NCI-H526 (cell line): ENCODE measurements around the gene SGIP1.
"Not testable (repeated sequence)": the region's sequence is repeated elsewhere in the genome, so short reads cannot be mapped to it uniquely, and the experiment has no call there.

Experiments used
- DNase-seq, 2 experiments: peaks; one replicate each; lab custom pipeline; 2025; lab: John Stamatoyannopoulos, UW

The SGIP1 gene

DNA sequence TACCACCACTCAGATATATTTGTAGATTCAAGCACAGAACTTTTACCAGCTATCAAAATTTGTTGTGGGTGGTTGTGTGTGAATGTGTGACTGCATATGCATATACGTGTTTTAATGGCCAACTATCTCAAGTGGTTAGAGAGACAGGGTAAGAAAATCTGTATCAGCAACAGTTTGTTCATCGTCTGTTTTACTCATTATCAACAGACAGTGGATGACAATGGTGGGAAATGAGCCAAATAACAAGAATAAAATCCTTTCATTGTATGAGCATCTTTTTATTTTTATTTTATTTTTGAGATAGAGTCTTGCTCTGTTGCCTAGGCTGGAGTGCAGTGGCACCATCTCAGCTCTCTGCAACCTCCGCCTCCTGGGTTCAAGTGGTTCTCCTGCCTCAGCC is 195.6 kb downstream of the SGIP1 start:
- DNase-seq, result no peak

DNA sequence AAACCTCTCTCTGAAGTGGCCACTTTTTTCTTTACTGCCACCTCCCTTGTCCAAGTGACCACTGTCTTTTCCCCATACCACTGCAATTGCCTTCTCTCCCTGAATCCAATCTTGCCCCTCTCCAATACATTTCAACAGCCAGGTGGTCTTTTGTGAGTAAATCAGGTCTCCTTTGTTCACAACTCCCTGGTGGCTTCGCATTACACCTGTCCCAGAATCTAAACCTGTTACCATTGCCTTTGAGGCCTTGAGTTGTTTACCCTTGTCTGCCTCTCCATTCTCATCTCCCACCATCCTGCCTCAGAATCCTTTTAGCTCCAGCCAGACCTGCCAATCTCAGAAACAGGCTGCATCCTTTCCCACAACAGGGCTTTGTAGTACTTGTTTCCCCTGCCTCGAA is 196.5 kb downstream of the SGIP1 start:
- no peak for DNase-seq

DNA sequence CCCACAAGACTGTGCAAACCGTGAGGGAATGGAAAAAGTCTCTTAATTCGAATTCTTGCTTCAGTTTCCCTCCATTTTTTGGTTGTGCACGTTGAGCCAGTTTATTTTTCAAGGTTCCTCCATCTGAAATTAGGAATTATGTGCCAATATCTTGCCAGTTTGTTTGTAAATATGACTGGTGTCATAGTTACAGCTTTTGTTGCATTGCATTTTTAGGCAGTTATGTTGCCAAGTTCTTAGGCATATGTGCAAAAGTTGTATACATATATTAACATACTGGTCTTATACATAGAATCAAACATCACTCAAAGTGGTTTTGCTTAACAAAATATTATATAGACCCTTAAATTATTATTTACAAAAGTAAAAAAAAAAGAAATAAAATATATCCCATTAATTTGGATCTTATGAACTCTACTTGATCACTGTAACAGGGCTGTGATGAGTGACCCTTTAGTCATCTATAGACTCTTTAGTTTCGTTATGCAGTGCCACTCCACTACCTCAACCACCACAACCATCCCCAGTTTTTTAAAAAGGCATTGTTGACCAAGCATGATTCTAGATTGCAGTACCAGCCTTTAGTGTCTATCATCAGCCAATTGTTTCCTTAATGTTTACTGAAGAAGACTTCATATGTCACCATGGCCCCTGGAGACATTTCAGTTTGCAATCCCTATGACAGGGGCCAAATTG is 197.4 kb downstream of the SGIP1 start:
- no peak for DNase-seq

DNA sequence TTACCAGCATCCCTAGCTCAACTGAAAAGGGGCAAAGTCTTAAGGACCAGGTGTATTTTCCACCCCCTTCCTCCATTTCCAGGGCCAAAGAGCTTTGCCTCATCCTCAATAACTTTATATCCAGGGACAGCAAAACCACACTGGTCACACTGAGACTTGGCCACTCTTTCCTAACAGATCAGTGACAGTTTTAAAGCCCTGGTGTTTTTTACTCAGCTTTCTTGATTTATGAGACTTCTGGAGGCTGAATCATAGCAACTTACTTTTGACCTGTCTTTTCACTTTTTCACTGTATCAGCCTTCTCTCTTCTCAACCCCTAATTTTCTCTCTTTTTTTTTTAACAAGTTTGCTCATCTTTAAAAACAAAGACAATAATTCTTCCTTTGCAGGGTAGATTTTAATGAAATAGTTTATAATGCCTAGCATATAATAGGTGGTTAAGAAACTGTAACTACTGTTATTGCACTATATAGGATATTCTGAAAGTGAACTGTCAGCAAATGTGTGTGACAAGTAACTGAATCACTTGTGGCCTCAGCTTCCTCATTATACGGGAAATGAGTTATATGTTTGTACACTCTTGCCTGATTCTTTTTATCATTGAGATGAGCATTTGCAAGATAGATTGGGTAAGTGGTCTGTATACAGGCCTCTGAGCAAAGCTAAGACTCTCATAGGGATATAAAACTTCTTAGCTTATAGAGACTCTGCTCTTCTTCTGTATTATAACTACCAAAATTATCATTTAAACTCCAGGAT is 198.6 kb downstream of the SGIP1 start:
- no peak for DNase-seq

DNA sequence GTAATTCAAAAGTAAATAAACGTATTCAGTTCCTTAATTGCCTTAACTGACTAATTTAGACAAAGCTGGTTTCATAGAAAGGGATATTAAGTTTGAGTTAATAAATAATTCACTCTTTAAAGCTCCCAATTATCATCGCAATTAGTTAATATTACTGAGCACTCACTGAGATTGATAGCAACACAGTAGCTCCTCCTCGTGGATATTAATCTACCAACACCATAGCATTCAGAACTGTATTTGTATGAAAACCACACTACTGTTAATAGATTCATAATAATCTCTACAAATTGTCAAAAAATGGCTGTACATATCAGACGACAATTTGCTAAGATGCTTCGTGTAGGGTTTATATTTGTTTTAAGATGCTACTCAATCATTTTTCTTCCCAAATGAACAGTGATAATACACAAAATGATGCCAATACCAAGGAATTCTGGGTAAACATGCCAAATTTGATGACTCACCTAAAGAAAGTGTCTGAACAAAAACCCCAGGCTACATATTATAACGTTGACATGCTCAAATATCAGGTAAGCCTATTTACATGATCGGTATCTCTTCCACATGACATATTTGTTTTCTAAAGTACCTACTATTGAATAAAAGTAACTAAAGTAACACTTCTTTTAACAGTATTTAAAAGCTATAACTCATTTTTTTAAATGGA is 199.5 kb downstream of the SGIP1 start:
- DNase-seq, result no peak

DNA sequence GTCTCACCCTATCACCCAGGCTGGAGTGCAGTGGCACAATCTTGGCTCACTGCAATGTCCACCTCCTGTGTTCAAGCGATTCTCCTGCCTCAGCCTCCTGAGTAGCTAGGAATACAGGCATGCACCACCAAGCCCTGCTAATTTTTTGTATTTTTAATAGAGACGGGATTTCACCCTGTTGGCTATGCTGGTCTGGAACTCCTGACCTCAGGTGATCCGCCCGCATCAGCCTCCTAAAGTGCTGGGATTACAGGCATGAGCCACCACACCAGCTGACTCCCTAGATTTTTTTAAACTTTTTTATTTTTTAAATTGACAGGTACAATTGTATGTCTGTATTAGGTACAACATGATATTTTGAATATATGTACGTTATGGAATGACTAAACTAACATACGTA is 200.6 kb downstream of the SGIP1 start:
- not testable (repeated sequence) for DNase-seq

DNA sequence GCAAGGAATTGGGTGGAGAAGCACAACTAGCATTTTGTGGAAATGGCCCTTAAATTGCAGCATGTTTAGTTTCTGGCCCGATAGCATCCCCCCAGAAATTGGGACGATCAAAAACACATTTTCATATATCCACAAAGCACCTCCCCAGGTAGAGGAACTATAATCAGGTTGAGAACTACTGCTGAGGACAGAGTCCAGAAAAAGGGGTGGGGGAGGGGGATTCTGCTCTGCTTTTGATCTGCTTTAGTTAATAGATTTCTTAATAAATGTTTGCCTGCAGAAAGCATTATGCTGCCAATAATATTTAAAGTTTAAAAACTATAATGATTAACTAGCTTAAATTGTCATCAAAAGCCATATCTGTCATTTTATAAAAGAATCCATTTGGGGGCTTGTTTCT is 203.9 kb downstream of the SGIP1 start:
- no peak for DNase-seq

DNA sequence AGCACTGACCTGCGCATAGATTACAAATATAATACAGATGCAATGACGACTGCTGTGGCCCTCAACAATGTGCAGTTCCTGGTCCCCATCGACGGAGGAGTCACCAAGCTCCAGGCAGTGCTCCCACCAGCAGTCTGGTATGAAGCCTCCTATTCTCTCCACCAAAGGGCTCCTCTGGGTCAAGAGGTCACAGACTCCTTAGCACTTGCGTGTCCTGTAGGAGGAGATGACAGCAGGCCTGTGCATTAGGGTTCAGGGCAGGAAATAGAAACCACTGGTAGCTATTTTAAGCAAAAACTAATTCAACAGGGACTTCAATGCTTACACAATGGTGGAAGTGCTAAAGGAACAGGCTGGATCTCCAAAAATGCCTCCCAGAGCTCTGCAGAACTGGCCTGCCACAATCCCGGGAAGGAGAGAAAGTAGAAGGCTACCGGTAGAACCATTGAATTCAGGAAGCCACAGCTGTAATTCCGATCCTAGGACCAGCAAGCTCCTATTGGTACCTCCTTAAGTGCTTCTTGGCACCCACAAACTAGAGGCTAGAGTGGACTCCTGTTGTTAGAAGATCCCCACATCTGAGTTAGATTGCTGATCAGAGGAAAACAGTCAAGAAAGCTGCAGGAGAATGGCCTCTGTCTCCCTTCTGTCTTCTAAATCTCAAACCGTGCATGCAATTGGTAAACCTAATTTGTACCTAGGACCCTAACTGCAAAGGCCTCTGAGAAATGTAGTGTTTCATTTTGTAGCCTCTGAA is 205.6 kb downstream of the SGIP1 start:
- no peak for DNase-seq

DNA sequence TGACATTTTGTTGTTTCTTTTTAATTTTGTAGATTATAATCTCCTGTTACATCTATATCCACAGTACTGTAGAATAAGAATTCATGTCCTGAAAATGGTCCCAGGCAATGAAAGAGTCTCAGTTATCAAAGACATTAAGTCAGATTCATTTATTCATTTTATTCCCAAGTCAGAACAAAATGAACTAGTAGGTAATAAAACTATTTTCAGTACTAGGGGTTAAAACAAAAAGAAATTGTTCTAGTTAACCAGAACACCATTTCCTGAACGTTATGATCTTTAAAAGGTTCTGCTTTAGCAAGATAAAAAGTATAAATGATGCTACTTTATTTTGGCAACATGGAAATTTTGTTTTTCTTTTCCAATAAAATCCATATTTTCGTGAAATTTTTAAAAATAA is 211.5 kb downstream of the SGIP1 start:
- DNase-seq, result no peak

DNA sequence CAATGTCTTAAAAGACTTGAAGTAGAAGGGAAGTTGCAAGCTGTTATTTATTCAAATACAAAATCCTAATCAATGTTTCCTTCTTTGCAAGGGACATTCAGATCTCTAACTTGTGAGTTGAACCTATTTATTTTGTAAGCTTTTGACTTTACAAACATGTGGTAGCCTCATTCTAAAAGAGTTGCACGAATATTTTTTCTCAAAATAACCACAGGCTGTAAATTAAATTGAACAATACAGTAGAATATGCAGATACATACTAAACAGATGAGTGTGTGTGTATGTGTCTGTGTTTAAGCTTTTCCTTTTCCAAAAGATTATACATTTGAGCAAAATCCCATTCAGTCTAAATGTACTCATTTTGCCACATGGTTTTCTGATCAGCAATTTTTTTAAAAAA is 213.5 kb downstream of the SGIP1 start:
- no peak for DNase-seq

DNA sequence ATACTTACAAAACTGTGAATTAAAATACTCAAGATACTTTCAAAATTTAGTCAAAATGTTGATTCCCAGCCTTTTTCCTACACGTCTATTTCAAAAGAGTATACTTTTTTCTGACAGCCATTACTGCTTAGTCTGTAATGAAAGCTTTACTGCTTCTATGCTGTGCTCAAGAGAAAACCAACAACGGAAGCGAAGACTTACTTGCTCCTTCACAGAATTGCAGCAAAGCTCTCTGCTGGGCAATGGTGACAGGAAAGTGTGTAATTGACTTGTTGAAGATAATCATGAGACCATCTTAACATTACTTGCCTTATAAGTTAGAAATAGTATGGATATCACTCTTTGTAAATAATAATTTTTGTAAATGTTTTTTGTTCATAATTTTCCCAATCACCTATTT is 216.6 kb downstream of the SGIP1 start:
- no peak for DNase-seq

DNA sequence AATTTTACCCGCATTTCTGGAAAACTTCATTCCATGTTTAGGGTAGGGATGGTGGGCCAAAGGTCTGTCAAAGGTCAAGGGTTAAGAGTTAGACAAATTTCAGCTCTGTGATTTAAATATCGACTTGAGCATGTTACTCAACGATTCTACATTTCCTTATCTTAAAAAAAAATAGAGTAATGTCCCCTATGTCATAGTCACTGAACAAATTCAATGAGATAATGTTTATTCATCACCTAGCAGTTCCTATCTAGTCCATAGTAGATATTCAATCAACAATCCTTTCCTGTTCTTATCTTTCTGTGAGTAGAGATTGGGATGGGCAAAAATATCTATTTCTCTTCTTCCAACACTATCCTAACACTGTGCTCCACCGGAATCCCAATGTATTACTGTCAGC is 217.2 kb downstream of the SGIP1 start:
- no peak for DNase-seq

DNA sequence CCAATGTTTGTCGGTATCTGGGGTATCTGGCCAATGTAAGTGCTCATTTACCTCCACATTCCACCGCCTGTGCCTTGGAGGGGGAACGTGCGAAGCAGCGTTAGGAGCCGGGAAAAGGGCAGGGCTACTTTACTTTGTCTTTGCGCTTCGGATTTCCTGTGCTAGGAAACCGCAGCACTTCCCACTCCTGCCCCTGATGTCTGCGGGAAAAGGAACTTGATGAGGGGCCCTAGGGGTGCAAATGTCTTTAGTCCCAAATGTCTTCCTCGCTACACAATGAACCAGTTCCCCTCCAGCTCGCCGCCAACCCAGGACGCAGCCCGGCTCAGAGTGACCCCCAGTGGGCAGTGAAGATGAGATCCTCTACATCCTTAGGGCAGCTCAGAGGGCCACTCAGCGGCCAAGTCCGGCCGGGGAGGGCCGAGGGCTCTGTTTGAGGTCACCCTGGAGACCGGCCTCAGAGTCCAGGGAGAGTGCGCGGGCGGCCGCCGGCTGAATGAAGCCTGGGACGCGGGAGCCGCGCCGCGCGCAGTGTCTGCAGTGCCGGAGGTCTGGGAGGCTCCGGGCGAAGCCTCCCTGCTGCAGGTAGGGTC is 218.1 kb downstream of the SGIP1 start, which contains the start of gene DYNLT5:
Gene DYNLT5 (plus strand): TSS at position 460 of the 593 bp plus-strand sequence. CDS start 2,200 bp downstream, outside the sequence.
- no peak for DNase-seq

DNA sequence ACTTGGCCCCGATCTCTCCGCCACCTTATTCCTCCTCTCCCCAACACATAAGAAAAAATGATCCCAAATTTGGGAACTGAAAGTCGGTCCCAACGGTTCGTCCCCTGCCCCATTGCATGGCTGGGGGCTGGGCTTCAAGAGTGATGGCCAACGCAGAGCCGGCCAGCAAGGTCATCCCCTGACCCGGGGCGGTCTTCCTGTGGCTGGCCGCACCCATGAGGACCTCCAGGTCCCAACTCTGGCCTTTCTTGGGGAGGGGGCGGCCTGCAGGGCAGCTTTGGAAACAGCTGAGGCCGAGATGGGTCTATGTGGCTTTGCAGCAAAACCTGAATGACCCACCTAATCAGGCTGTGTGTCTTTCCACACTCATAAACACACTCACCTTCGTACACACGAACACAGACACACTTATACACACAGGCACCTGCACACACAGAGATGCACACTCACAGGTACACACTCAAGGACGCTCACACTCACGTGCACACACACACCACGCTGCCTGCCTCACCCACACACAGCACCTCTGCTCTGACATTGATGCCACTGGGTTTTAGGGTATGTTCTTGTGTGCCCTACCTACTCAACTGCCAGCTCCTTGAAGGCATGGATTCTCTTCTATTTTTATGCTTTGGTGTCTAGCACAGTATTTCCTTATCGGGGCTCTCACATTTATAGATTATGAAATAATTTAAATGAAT is 218.9 kb downstream of the SGIP1 start:
- no peak for DNase-seq

DNA sequence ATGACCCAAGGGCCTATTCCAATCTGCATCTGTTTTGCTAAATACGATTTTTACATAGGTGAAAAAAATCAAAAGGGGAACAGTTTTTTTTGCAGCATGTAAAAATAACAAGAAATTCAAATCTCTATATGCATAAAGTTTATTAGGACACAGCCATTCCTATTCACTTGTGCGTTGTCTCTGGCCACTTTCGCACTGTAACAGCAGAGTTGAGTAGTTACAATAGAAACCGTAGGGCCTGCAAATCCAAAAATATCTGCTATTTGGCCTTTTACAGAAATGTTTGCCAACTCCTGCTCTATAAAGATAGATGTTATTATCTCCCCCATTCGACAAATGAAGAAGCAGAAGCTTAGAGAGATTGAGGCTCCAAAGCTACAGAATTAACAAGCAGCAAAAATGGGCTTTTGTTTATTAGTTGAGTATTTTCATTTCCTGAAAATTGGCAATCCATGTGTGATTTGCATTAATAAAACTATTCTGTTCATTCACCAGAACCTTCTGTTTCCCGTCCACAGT is 223.8 kb downstream of the SGIP1 start:
- DNase-seq, result peak in 1 of 2 experiments; percentile 44

DNA sequence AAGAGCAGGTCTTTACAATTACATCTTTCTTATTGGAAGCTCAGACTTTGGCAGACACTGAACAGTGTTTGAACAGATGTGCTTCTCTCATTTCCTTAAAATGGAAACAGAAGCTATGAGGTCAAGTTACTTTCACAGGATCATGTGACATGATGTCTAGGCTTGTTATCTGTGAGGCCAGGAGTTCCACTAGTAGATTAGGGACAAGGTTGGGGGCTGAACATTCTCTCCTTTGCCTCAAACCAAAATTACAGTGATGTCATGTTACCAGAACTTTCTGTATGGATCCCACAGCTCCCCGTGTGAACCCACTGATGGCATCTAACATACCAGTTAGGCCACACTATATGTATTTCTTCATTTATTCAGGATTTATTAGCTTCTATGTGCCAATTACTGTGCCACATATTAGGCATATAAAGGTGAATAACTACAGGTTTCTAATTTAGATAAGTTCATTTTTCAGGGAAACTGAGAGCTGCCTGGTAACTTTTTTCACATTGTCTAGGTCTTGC is 224.3 kb downstream of the SGIP1 start:
- DNase-seq, result peak; percentile 88 to 93

DNA sequence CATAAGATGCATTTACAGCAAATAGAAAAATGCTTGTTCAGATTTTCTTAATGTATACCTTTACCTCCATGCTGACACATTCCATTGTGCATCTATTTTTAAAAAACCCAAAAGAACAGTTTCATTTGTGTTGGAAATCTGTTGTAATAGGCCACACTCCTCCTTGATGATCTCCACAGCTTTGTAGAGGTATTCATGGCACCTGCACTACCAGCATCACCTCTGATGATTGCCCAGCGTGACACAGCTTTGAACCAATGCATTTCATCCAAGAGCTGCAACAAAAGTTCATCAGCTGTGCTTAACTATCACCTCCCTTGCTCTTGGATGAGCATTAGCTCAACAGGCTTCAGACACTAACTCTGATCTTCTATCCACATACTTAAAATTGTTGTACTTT is 226.6 kb downstream of the SGIP1 start:
- no peak for DNase-seq

DNA sequence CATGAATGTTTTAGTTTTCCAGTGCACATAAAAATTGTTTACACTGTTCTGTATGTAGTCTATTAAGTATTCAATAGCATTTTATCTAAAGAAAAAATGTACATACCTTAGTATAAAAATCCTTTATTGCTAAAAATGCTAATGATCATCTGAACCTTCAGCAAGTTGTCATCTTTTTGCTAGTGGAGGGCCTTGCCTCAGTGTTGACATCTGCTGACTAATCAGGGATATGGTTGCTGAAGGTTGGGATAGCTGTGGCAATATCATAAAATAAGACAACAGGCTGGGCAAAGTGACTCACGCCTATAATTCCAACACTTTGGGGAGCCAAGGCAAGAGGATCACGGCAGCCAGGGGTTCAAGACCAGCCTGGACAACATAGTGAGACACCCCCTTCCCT is 227.3 kb downstream of the SGIP1 start:
- no peak for DNase-seq

DNA sequence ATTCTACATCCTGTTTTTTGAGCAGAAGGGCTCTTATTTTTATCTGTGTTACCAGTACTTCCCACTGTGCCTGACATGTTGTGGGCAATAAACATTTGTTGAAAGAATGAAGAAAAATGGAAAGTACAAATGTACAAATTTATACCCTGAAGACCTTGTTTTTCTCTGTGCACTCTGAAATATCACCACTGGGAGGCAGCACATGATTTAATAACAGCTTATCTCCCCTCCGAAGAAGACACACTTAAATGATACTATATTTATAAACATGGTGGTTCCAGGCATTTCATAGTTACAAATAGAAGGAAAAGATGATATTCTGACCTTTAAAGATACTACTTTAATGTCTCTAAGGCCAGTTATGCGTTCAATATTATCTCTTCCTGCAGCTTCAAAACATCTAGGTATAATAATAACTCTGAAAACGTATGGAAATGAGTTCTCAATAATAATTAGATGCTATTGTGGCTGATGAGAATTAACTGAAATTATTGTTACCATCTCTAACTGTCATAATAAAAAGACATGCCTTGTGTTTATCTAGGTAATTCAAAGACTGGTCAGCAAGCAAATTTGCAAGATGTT is 231.1 kb downstream of the SGIP1 start:
- peak; percentile 50 to 72 for DNase-seq

DNA sequence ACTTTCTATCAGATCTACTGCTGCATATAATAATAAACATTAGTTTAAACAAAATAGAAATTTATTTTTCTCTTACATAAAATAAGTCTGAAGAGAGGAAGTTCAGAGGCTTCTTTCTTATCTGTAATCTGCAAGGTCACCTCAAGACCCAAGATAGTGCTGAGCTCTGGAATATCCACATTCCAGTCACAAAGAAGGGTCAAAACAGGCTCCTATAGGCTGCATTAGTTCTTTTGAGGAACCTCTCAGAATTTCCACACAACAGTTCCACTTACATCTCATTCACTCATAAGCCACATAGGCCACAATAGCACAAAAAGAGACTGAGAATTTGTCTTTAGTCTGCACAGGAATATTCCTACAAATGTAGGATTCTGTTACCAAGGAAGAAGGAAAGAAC is 233.7 kb downstream of the SGIP1 start:
- no peak for DNase-seq
